22Rv1 (cell line): ENCODE data around the gene GNG2.

ENCODE experiments used
- ZFX ChIP-seq: fragments of 450-650 bp; IDR thresholded peaks from 2 replicates; pipeline ENCODE4 v1.6.1; 2017; ENCODE audit warnings: antibody characterized with exemption, borderline replicate concordance
- TF ChIP-seq, protein P1 (sequence below): fragments of 450-650 bp; IDR thresholded peaks from 2 replicates; pipeline ENCODE4 v1.5.1; 2017; ENCODE audit warnings: mild to moderate bottlenecking

DNA sequence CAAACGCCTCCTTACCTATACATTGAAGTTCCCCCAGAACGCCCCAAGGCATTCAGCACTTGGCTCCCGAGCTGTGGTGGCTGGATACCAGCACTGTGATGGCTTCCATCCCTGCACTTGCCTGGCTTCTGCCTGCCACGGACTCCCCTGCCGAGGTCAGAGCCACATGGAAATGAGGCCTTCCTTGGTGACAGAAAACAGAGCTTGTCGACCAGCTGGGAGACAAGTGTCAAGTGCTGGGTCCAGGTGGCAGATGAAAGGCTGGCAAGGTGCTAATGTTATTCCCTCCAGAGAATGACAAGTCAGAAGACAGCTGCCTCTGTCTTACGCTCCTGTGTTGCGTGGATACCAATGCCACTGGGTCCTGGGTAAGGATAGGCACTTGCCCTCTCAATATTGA is 26.2 kb upstream of the GNG2 start:
- TF ChIP-seq, protein P1, sequence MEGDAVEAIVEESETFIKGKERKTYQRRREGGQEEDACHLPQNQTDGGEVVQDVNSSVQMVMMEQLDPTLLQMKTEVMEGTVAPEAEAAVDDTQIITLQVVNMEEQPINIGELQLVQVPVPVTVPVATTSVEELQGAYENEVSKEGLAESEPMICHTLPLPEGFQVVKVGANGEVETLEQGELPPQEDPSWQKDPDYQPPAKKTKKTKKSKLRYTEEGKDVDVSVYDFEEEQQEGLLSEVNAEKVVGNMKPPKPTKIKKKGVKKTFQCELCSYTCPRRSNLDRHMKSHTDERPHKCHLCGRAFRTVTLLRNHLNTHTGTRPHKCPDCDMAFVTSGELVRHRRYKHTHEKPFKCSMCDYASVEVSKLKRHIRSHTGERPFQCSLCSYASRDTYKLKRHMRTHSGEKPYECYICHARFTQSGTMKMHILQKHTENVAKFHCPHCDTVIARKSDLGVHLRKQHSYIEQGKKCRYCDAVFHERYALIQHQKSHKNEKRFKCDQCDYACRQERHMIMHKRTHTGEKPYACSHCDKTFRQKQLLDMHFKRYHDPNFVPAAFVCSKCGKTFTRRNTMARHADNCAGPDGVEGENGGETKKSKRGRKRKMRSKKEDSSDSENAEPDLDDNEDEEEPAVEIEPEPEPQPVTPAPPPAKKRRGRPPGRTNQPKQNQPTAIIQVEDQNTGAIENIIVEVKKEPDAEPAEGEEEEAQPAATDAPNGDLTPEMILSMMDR, result no peak
- no peak for TF ChIP-seq ZFX
